HG02840 (cell line): Measurements from ENCODE around the gene RET.

Experiments
- ATAC-seq: cut with Tn5 transposase; IDR thresholded peaks from one replicate; pipeline ENCODE4 v1.9.1; 2021; ENCODE audit warnings: mild to moderate bottlenecking, moderate library complexity, moderate number of reproducible peaks; ENCODE audit not compliant: unreplicated experiment, low FRiP score

RET gene

DNA sequence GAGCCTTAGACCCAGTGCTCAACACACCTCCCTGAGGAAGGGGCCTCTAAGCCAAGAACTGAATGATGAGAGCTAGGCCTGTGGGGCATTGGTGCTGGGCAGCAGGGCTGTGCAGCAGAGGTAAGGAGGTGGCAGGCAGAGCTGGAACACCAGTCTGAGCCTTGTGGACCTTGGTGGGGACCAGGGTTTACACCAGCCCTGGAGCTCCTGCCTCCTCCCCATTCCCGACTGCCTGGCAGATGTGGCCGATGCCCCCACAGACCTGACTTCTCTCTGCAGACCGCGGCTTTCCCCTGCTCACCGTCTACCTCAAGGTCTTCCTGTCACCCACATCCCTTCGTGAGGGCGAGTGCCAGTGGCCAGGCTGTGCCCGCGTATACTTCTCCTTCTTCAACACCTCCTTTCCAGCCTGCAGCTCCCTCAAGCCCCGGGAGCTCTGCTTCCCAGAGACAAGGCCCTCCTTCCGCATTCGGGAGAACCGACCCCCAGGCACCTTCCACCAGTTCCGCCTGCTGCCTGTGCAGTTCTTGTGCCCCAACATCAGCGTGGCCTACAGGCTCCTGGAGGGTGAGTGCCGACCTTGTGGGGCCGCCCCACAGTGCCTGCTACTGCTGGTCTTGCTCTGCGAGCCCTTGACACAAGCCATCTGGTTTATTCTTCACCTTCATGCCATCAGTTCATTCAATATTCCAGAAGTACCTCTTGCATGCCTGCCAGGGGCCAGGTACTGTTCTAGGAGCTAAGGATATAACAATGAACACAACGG, 25.4 kb downstream of the RET start:
- ATAC-seq, result no peak

DNA sequence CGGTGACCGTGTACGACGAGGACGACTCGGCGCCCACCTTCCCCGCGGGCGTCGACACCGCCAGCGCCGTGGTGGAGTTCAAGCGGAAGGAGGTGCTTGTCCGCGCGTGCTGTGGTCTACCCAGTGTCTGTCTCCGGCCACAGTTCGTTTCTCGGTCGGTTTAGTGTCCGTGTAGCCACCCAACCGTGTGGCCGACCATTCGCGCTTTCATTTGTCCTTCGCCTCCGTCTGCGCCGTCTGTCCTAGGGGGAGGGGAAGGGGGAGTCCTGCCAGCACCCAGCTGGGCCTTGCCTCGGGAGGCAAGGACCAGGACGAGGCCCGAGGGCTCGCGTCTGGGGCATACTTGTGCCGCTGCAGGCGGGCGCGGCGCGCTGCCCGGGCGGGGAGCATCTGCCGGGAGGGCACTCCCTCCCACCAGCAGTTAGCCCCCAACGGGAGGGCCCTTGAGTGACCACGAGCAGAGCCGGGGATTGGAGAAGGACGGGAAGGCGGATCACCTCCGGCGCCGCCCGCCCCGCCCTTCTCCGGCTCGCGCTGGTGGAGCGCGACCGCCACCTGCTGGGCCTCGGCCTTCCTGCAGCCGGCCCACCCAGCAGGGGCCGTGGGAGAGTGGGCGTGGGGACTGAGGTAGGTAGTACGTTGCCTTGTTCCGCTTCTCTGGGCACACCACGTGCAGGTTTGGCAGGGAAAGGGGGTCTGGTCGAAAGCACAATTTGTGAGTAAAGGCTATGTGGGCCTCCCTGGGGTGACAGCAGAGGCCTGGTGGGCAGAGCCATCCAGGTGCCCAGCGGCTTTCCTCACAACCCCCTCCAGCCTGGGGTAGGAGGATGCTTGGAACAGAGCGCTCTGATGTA, 28.5 kb downstream of the RET start:
- ATAC-seq, result peak; percentile 78

DNA sequence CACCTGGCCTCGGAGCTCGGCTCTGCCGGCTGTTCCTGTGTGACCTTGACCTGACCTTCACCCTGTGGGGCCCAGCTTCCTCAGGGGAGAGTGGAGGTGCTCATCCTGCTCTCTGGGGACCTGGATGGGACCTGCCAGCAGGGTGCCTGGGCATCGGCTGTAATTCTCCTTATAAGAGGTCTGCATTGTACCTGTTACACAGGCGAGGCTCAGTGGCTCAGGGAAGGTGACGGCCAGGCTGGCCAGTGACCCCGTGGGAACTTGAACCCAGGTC, 29.0 kb downstream of the RET start:
- ATAC-seq, result no peak

DNA sequence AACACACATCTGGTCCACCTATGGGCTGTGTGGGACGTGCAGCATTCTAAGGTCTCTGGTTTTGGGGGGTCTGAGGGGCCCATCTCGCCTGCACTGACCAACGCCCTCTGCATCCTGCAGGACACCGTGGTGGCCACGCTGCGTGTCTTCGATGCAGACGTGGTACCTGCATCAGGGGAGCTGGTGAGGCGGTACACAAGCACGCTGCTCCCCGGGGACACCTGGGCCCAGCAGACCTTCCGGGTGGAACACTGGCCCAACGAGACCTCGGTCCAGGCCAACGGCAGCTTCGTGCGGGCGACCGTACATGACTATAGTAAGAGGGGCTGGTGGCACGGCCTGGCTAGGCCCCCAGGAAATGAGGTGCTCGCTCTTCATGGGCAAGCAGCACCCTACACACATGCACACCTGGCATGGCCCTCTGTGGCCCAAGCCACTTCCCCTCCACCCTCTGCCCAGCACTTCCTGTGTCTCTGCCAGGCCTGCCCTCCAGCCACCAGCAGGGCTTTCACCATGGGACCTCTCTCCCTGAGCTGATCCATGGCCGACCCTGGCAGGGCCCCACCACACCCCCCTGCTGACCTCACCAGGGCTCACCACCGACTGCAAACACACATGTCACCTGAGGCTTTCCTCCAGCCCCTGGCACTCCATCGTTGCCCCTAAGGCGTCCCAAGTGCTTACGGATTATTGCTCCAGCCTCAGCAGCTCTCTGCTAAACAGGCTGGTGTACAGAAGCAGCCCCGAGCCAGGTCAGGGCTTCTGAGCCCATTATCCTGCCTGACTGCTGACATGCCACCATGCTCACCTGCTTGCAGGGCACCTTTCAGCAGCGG, 29.6 kb downstream of the RET start:
- no peak for ATAC-seq

DNA sequence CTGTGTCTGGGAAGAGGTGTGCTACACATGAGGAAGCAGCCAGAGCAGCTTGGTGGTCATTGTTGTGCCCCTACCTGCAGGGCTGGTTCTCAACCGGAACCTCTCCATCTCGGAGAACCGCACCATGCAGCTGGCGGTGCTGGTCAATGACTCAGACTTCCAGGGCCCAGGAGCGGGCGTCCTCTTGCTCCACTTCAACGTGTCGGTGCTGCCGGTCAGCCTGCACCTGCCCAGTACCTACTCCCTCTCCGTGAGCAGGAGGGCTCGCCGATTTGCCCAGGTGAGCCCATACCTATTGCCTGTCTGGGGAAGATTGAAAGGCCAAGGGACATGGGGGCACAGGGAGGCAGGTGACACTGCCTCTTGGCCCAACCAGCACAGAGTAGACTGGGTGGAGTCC, 32.1 kb downstream of the RET start:
- ATAC-seq, result no peak

DNA sequence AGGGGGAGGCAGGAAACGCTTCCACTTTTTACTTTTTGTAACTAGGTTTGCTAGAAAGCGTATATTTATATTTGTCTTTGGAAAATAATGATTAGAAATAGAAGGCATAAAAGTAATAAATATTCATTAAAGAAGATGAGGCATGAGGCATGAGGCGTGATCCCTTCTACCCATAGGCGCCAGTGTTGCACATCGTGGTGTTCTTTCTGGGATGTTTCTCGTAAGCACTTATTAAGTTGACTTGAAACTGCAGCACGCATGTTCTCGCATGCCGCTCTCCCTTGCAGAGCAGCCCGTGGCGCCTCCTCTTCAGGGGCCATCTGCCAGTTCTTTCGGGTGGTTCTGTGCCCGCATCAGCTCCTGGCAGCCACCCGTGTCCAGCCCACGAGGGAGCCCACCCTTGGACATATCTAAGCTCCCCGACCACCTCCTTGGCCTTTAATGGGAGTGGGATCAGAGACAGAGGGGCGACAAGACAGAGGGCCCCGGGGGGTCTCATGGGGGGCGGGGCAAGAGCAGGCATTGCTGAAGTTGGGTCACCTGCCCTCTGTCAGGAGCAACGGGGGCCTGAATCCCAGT, 32.9 kb downstream of the RET start:
- ATAC-seq, result no peak

DNA sequence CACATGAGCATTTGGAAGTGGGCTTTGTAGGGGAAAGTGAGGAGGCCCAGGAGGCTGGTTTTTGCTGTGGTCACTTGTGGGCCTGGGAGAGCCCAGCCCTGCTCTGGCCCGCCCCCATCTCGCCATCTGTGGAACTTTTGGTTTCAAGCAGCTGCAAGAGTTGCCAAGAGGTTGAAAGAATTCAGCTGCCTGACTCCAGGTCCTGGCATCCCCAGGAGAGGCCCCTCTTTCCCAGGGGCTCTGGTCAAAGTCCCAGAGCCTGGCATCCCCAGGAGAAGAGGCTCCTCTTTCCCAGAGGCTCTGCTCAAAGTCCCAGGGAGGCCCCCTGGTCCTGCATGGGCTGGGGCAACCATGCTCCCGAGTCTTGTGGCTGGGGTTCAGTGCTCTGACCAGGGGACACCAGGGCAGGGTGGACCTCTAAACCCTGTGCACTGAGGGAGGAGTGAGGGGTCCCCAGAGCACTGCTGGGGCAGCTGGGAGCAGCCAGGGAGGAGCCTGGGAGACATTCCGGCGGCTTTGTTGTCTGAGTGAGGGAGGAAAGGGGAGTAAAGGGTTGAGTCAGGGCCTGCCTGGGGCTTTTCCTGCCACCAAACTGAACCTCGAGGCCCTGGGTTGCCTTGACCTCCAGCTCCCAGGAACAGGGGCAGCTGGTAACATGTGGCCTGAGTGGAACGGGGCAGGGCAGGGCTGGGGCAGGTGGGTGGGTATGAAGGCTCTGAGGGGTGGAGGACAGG, 33.6 kb downstream of the RET start:
- ATAC-seq, result no peak

DNA sequence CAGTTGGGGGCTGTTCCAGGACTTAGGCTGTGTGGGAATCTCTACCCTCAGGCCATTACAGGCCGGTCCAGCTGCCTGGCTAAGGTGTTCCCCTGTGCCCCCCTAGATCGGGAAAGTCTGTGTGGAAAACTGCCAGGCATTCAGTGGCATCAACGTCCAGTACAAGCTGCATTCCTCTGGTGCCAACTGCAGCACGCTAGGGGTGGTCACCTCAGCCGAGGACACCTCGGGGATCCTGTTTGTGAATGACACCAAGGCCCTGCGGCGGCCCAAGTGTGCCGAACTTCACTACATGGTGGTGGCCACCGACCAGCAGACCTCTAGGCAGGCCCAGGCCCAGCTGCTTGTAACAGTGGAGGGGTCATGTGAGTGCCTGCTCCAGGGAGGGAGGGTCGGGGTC, 34.2 kb downstream of the RET start:
- no peak for ATAC-seq

DNA sequence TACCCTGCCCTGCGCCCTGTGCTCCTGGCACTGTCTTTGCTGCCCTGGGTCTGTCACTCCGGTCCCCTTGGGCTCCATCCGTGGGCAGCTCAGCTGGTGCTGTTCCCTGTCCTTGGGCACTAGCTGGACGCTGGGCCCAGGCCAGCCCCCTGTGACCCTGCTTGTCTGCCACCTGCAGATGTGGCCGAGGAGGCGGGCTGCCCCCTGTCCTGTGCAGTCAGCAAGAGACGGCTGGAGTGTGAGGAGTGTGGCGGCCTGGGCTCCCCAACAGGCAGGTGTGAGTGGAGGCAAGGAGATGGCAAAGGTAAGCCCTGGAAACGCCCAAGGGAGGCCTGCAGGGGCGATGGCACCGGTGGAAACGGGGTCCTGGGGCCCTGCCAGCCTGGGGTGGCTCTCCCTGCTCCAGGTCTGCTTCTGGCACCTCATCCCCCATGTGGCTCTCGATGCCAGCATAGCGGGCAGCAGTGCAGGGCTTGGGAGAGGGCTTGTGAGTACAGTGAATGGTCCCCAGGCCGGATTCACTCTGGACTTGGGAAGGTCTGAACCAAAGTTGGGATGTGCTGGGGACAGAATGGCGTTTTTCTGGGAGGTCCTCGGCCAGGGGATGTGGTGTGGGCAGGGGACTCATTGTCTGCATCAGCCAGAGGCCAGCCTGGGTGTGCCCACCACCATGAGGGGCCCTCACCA, 35.2 kb downstream of the RET start:
- ATAC-seq, result no peak

DNA sequence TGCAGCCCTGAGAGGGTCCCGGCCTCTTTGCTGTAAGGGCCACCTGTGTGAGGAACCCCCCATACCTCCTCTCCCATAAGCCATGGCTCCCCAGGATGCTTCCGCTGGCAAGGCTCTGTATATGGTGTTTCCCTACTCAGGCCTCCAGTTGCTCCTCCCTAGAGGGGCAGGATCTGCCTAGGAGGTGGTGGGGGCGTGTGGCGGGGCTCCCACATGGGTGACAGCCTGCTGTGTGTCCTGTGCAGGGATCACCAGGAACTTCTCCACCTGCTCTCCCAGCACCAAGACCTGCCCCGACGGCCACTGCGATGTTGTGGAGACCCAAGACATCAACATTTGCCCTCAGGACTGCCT, 35.7 kb downstream of the RET start:
- ATAC-seq, result no peak

DNA sequence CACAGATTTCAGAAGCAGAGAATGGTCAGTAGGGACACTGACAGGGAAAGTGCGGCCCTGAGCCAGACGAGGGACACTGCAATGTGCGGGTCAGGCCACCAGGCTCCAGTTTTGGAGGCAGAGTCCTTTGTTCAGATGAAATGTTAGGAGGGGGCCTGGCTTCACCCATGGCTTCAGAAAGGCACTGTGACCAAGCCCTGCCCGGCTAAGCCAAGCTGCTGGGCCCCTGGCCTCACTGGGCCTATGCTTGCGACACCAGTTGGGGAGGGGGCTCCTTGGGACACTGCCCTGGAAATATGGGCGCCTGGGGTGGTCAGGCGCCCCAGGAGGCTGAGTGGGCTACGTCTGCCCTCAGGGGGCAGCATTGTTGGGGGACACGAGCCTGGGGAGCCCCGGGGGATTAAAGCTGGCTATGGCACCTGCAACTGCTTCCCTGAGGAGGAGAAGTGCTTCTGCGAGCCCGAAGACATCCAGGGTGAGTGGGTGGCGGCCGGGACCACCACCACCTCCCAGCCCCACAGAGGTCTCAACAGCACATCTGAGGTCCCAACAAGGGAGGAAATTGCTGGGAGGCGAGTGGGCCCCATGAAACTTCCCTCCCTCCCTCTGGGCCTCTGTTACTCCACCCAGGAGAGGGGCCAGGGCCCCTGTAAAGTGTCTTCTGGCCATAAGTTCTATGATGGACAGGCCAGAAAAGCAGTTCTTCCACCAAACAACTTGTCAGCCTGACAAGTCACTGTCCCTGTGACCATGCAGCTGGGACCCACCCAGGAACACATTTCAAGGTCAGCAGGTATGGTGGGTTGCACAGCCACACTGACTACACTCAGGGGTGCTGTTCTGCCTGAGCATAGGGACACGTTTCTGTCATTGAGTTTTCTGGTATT, 36.6 kb downstream of the RET start:
- no peak for ATAC-seq

DNA sequence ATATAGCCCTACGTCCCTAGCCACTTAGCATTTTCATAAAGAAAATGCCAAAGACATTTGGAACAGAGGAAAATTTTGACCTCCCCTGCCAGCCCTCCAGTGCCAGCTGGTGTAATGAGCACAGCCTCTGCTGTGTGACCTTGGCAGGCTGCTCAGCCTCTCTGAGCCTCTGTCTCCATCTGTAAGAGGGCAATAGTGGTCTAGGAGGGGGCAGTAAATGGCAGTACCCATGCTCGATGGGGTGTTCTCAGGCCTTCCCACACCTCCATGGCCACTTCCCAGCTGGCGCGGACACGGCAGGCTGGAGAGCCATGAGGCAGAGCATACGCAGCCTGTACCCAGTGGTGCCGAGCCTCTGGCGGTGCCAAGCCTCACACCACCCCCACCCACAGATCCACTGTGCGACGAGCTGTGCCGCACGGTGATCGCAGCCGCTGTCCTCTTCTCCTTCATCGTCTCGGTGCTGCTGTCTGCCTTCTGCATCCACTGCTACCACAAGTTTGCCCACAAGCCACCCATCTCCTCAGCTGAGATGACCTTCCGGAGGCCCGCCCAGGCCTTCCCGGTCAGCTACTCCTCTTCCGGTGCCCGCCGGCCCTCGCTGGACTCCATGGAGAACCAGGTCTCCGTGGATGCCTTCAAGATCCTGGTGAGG, 37.3 kb downstream of the RET start:
- no peak for ATAC-seq

DNA sequence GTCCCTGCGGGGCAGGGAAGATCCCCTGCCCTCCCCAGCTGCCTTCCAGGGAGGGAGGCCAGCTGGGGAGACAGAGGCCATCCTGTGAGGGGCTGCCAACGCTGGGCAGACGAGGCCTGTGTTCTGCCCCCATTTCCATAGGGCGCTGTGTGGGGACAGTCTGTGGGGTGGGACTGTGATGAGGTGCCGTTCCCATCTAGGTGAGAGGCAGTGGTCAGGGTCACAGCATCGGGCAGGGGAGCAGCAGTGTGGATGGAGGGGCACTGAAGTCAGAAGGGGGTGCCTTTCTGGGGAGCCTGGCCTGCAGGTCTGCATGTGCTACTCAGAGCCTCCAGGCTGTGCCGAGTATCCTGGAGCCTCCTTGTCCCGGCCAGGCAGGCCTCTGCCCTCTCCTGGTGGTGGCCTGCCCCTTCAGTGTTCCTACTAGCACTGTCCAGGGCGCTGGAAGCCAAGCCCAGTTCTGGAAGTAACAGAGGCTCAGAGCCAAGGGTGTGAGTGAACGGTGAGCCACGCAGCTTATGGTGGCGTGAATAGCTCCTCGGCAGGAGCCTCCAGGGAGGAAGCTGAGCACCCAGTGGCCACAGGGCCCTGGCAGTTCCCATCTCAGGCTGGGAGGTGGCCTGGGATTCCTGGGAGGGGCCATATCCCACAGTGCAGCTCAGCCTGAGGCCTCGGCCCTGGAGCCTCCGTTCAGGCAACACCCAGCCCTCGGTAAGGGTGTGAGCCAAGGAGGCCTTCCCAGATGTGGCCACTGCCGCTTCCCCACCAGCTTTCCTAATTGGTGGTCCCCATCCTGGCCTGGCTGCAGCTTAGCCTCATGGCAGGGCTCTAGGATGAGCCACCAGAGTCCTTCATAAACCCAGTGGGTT, 38.1 kb downstream of the RET start:
- ATAC-seq, result no peak

DNA sequence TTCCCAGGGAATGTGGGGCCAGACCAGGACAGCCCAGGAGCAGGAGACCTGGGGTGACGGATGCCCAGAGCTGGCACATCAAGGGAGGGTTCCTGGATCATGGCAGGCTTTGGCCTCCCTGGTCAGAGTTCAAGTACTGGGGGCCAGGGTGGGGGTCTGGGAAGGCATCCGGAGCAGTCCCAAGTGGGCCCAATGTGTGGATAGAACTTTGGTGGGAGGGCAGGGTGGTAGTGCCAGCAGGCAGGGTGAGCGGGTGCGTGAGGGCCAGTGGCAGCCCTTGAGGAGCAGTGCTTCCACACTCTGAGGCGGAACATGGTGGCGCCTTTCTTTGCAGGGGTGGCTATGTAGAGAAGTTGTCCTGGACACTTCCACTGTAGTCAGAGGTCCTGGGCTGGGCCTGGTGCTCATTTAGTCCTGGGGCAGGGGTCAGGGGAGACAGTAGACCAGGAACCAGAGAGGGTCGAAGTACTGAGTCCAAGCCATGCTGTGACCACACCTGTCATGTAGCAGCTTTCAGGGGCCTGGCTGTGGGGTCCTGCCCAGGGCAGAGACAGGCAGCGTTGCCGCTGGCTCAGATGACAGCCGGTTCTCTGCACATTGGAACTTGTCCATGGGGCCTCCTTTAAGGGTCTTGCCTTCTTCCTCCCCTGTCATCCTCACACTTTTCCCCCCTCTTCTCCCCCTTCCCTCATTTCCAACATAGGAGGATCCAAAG, 39.2 kb downstream of the RET start:
- no peak for ATAC-seq

DNA sequence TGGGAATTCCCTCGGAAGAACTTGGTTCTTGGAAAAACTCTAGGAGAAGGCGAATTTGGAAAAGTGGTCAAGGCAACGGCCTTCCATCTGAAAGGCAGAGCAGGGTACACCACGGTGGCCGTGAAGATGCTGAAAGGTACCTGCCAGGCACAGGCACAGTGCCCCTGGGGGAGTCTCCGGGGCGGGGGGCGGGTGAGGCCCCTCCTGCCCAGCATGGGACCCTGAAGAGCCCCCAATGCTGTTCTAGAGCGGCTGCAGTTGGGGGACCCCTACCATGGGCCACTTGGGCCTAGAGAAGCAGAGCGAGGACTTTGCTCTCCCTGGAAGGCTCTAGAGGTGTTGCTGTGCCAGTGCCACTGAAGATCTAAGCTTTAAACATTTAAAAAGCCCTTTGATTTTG, 39.7 kb downstream of the RET start:
- no peak for ATAC-seq

DNA sequence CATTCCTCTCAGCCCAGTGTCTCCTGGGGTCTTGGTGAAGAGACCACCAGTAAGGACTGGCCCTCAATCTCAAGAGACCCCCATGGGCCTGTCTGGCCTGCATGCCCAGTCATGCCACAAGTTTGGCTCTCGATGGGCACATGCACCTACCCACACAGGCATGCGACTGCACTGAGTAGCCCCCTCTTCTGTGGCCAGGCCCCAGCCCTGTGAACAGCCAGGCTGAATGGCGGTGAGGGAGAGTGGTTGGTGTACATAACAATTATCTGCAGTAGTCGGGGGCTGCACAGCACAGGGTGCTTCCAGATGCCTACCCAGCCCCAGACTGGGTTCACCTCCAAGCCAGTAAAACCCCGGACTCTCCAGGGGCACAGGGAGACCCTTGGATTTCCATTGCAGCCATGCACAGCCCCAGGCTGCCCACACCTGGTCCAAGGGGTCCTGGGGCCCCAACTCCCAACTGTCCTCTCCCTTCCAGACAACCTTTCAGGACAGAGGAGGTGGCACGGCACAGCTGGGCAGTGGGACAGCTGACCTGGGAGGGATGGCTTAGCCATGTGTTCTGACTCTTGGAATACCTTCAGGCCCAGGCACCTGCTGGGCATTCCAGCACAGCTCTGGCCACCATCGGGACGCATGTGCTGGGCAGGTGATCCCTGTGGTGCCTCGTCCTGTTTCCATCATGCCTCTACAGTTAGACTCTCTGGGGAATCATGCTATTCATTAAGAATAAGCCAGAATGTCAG, 40.3 kb downstream of the RET start:
- ATAC-seq, result no peak
